Right atrium auricular region (tissue), 2 donors: ENCODE results near the gene SPATS2. TPM values are rescaled to one million over a fixed set of nuclear protein-coding genes. Genes with fewer than 3 reads are reported as not detected.

Experiments
- DNase-seq: peaks from one replicate; pipeline ENCODE4 v3.0.0-alpha.2; 2019; ENCODE audit warnings: low spot score
- H3K27ac ChIP-seq, 2 donors: fragments of 200-600 bp; sonication (generic); 1 replicate in 1 of 2; 2 replicates in 1 of 2; pipeline ENCODE4 v1.5.1; 2016 to 2019
- H3K27me3 ChIP-seq, 2 donors: fragments of 200-600 bp; sonication (generic); one replicate each; pipeline versions ENCODE4 v1.5.1 to v1.6.0; 2017 to 2019
- H3K36me3 ChIP-seq: fragments of 200-600 bp; sonication (generic); one replicate; pipeline ENCODE4 v1.5.1; 2016
- H3K4me1 ChIP-seq, 2 donors: fragments of 200-600 bp; sonication (generic); one replicate each; pipeline versions ENCODE4 v1.5.1 to v1.6.0; 2017 to 2019
- H3K4me3 ChIP-seq, 2 donors: fragments of 200-600 bp; sonication (generic); 1 replicate in 1 of 2; 2 replicates in 1 of 2; pipeline ENCODE4 v1.5.1; 2017 to 2019; ENCODE audit warnings: mild to moderate bottlenecking in 1 of 2, moderate library complexity in 1 of 2
- H3K9me3 ChIP-seq, 2 donors: fragments of 200-600 bp; sonication (generic); one replicate each; pipeline ENCODE4 v1.5.1; 2019
- CTCF ChIP-seq, 2 donors: fragments of 200-600 bp; sonication (generic); IDR thresholded peaks; one replicate each; pipeline ENCODE4 v1.5.1; 2019; ENCODE audit warnings: antibody characterized with exemption in 2 of 2
- total RNA-seq, 2 donors: library from RNA; depleted of rRNA; stranded (reverse); fragments of >200 nt; gene quantifications; one replicate each; pipeline ENCODE4 v1.1.0, GENCODE V29; 2016

SPATS2 gene
- total RNA-seq, 2 donors from 2014 or later = 4.6 to 7.6 TPM

- H3K9me3 ChIP-seq = no peaks in the 10 kb centered on the region
- no peak for TF ChIP-seq CTCF (IDR thresholded peaks at IDR 0.05)
- H3K4me3 ChIP-seq = no peak overlapping the region
- no peaks in the 10 kb centered on the region for H3K27me3 ChIP-seq
- H3K27ac ChIP-seq = no peak overlapping the region
- DNase-seq = no peak
- peaks cover 74% of the 10 kb centered on the region for H3K36me3 ChIP-seq
- H3K4me1 ChIP-seq = peaks cover 0 to 36% of the 10 kb centered on the region in 2 donors
Measured at GRCh38 chr12:49562233-49562632, 195.0 kb downstream of the SPATS2 start.

- TF ChIP-seq CTCF (IDR thresholded peaks at IDR 0.05) = no peak
- peaks cover 0 to 39% of the 10 kb centered on the region in 2 donors for H3K4me1 ChIP-seq
- DNase-seq = no peak
- H3K27ac ChIP-seq = no peak overlapping the region
- no peaks in the 10 kb centered on the region for H3K9me3 ChIP-seq
- H3K4me3 ChIP-seq = no peak overlapping the region
- H3K36me3 ChIP-seq = peaks cover 68% of the 10 kb centered on the region
- no peaks in the 10 kb centered on the region for H3K27me3 ChIP-seq
Measured at GRCh38 chr12:49562831-49563230, 195.6 kb downstream of the SPATS2 start.

- H3K9me3 ChIP-seq = no peaks in the 10 kb centered on the region
- no peaks in the 10 kb centered on the region for H3K27me3 ChIP-seq
- DNase-seq = no peak
- no peak for TF ChIP-seq CTCF (IDR thresholded peaks at IDR 0.05)
- H3K27ac ChIP-seq = peak overlapping the region; percentile 91
- peaks cover 55% of the 10 kb centered on the region for H3K36me3 ChIP-seq
- H3K4me1 ChIP-seq = peaks cover 0 to 45% of the 10 kb centered on the region in 2 donors
- H3K4me3 ChIP-seq = peak overlapping the region in 1 of 2 donors; percentile 15
Measured at GRCh38 chr12:49563951-49564685, 196.9 kb downstream of the SPATS2 start.

- TF ChIP-seq CTCF (IDR thresholded peaks at IDR 0.05) = no peak
- H3K36me3 ChIP-seq = peaks cover 48% of the 10 kb centered on the region
- H3K4me1 ChIP-seq = peaks cover 0 to 52% of the 10 kb centered on the region in 2 donors
- H3K27ac ChIP-seq = peak overlapping the region; percentile 91
- no peaks in the 10 kb centered on the region for H3K9me3 ChIP-seq
- peak overlapping the region; percentile 13 to 15 for H3K4me3 ChIP-seq
- no peaks in the 10 kb centered on the region for H3K27me3 ChIP-seq
- no peak for DNase-seq
Measured at GRCh38 chr12:49564686-49565405, 197.6 kb downstream of the SPATS2 start.

- Histone ChIP-seq H3K4me3 (no peak overlapping the region), H3K9me3 (no peaks in the 10 kb centered on the region), H3K36me3 (peaks cover 40% of the 10 kb centered on the region), H3K27me3 (no peaks in the 10 kb centered on the region), H3K27ac (peak overlapping the region; percentile 91), H3K4me1 (peaks cover 0 to 58% of the 10 kb centered on the region in 2 donors)
- no peak for TF ChIP-seq CTCF (IDR thresholded peaks at IDR 0.05)
- DNase-seq = no peak
Measured at GRCh38 chr12:49565406-49566265, 198.4 kb downstream of the SPATS2 start.
